Tibial artery (tissue), 4 donors: Measurements from ENCODE around the gene HNRNPH2.
A peak's percentile ranks its signal among the peaks of the same experiment; 100 is the strongest.

Experiments
- DNase-seq, 2 donors: peaks; one replicate each; pipeline ENCODE4 v3.0.0-alpha.2; 2019
- H3K27ac ChIP-seq, 2 donors: fragments of 200-600 bp; sonication (generic) in 1 of 2; 1 replicate in 1 of 2; 2 replicates in 1 of 2; pipeline ENCODE4 v1.5.1; 2018 to 2019; ENCODE audit warnings: mild to moderate bottlenecking in 1 of 2
- H3K27me3 ChIP-seq, 2 donors: fragments of 200-600 bp; sonication (generic) in 1 of 2; one replicate each; pipeline versions ENCODE4 v1.5.1 to v1.6.0; 2016 to 2019
- H3K36me3 ChIP-seq, 3 donors: fragments of 200-600 bp; sonication (generic) in 2 of 3; one replicate each; pipeline ENCODE4 v1.5.1; 2016 to 2019; ENCODE audit warnings: mild to moderate bottlenecking in 2 of 3
- H3K4me1 ChIP-seq, 4 donors: fragments of 200-600 bp; sonication (generic) in 2 of 4; 1 replicate in 3 of 4; 2 replicates in 1 of 4; pipeline ENCODE4 v1.5.1; 2016 to 2019
- H3K4me3 ChIP-seq, 2 donors: fragments of 200-600 bp; sonication (generic) in 1 of 2; 1 replicate in 1 of 2; 2 replicates in 1 of 2; pipeline ENCODE4 v1.5.1; 2018 to 2019; ENCODE audit warnings: mild to moderate bottlenecking in 2 of 2
- H3K9me3 ChIP-seq, 3 donors: fragments of 200-600 bp; sonication (generic) in 1 of 3; one replicate each; pipeline ENCODE4 v1.5.1; 2016 to 2019
- intact Hi-C: fragments of 100-400 bp; cut with DNase I; formaldehyde crosslinking; loops from one replicate; pipeline ENCODE4 v1.15.0; 2023; ENCODE audit warnings: low total_unique reads
- TF ChIP-seq, protein P1 (sequence below), 2 experiments: fragments of 200-600 bp in 1 of 2; fragments of 450-650 bp in 1 of 2; IDR thresholded peaks; one replicate each; pipeline ENCODE4 v1.5.1; 2017 to 2019; ENCODE audit warnings: antibody characterized with exemption in 2 of 2, mild to moderate bottlenecking in 1 of 2, moderate library complexity in 1 of 2

HNRNPH2 gene, protein sequence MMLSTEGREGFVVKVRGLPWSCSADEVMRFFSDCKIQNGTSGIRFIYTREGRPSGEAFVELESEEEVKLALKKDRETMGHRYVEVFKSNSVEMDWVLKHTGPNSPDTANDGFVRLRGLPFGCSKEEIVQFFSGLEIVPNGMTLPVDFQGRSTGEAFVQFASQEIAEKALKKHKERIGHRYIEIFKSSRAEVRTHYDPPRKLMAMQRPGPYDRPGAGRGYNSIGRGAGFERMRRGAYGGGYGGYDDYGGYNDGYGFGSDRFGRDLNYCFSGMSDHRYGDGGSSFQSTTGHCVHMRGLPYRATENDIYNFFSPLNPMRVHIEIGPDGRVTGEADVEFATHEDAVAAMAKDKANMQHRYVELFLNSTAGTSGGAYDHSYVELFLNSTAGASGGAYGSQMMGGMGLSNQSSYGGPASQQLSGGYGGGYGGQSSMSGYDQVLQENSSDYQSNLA

DNA sequence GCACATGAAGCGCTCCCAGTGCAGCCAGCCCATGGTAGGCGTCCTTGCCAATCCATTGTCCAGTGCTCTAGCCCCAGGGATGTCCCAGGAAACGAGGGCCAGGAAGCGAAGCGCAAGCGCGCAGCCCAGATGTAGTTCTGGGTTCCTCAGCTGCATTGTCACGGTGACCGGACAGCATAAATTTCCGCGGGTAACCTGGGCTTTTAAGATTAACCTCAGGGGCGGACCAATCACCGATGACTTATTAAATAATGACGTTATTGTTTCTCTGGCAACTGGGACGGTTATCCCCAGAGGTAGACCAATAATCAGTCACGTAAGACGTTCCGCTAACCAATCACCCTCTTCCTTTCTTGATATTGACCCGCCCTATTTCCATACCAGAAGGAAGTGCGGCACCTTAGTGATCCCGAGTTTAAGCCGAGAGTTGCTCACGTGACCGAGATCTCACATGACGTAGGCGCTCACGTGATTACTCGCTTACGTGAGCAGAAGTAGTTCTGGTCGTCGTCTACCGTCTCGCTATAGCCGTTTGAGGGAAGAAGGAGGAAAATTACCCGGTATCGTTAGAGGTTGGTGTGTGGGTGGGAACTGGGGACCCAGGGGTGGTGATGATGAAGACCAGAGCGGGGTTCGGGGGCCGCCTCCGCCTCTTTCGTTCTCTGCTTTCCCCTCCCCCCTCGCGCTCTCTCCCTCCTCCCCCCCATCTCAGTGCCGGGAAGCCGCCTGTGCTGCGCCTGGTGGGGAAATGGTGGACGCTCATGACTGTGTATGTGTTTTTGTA lies at the start of gene HNRNPH2, which contains the start of gene GLA:
Gene HNRNPH2, plus strand, starts transcription at position 475 of the 784 bp plus-strand sequence. CDS start 3,767 bp downstream, outside the sequence.
Gene GLA, minus strand, starts transcription at position 178 of the 784 bp plus-strand sequence. Its CDS starts 22 bp downstream, at position 156.
- Histone ChIP-seq H3K27me3 (no peaks in the 10 kb centered on the region), H3K4me3 (peak within 1 kb of the TSS; percentile 62 to 75), H3K9me3 (no peaks in the 10 kb centered on the region), H3K27ac (peak within 1 kb of the TSS; percentile 90 to 93), H3K36me3 (peaks cover 0 to 4% (median 2%) of the 10 kb centered on the region in 3 donors), H3K4me1 (peaks cover 0 to 41% (median 0%) of the 10 kb centered on the region in 4 donors)
- intact Hi-C loops, result no loop called here
- TF ChIP-seq, protein P1, sequence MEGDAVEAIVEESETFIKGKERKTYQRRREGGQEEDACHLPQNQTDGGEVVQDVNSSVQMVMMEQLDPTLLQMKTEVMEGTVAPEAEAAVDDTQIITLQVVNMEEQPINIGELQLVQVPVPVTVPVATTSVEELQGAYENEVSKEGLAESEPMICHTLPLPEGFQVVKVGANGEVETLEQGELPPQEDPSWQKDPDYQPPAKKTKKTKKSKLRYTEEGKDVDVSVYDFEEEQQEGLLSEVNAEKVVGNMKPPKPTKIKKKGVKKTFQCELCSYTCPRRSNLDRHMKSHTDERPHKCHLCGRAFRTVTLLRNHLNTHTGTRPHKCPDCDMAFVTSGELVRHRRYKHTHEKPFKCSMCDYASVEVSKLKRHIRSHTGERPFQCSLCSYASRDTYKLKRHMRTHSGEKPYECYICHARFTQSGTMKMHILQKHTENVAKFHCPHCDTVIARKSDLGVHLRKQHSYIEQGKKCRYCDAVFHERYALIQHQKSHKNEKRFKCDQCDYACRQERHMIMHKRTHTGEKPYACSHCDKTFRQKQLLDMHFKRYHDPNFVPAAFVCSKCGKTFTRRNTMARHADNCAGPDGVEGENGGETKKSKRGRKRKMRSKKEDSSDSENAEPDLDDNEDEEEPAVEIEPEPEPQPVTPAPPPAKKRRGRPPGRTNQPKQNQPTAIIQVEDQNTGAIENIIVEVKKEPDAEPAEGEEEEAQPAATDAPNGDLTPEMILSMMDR (IDR thresholded peaks at IDR 0.05), result peak in 1 of 2 experiments; percentile 13
- DNase-seq, result peak; percentile 94 to 95

DNA sequence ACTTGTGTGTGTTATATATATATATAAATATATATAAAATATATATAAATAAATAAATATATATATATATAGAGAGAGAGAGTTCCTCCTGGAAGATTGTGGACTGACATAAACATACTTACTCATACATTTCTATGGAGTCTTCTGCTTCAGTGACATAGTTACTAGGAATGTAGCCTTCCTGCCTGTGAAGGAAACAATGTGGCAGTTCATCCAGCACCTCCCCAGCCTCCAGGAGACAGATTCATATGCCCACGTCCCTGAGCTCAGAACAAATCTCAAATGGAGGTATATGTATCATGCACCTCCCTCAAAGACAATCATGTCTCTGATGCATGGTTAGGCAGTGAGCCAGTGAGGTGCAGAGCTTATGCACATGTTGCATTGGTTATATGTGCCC lies 48.1 kb upstream of the HNRNPH2 start:
- no peak overlapping the region for H3K4me3 ChIP-seq
- H3K27me3 ChIP-seq, result no peaks in the 10 kb centered on the region
- intact Hi-C loops, result no loop called here
- DNase-seq, result no peak
- no peak overlapping the region for H3K27ac ChIP-seq
- no peaks in the 10 kb centered on the region for H3K4me1 ChIP-seq
- H3K9me3 ChIP-seq, result no peaks in the 10 kb centered on the region
- TF ChIP-seq, protein P1 (IDR thresholded peaks at IDR 0.05), result no peak
- no peaks in the 10 kb centered on the region for H3K36me3 ChIP-seq

DNA sequence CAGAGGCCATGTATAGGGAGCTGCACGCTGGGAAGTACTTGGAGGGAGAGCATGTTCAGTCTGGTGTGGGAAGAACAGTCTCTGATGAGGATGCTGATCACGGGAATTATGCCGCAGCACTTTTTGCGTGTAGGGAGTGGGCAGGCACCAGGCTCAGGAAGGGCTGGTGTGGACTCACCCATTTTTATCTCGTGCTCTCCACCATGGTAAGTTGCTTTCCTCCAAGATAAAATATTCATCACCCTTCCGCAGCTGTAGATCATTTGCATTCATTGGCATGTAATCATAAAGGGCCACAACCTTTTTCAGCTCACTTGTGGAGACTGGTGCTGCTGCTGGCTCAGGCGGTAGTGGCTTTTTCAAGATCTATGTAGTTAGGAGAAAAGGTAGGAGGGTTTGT lies 47.6 kb upstream of the HNRNPH2 start:
- Histone ChIP-seq H3K9me3 (no peaks in the 10 kb centered on the region), H3K27ac (no peak overlapping the region), H3K4me3 (no peak overlapping the region), H3K4me1 (no peaks in the 10 kb centered on the region), H3K27me3 (no peaks in the 10 kb centered on the region), H3K36me3 (no peaks in the 10 kb centered on the region)
- TF ChIP-seq, protein P1 (IDR thresholded peaks at IDR 0.05), result no peak
- DNase-seq, result no peak
- intact Hi-C loops, result no loop called here

DNA sequence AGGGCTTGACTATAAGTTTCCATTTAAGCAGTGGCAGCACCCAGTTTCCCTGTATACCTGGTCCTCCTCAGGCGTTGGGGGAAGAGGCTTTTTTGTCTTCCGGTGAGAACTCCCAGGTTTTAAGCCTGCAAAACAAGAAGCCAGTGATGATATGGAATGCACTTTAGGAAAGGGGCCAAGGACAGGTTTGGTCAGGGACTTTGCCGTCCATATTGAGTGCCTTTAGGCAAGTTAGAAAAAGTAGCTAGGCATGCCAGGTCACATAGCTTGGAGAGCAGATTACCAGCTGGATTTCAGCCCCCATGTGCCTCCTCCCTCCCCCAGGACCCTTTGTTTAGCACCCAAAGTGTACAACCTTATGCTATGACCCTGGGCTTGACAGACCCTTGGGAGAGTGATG lies 45.9 kb upstream of the HNRNPH2 start:
- no peaks in the 10 kb centered on the region for H3K27me3 ChIP-seq
- H3K36me3 ChIP-seq, result no peaks in the 10 kb centered on the region
- H3K27ac ChIP-seq, result no peak overlapping the region
- no peak overlapping the region for H3K4me3 ChIP-seq
- no peaks in the 10 kb centered on the region for H3K9me3 ChIP-seq
- H3K4me1 ChIP-seq, result no peaks in the 10 kb centered on the region
- intact Hi-C loops, result no loop called here
- no peak for DNase-seq
- TF ChIP-seq, protein P1 (IDR thresholded peaks at IDR 0.05), result no peak

DNA sequence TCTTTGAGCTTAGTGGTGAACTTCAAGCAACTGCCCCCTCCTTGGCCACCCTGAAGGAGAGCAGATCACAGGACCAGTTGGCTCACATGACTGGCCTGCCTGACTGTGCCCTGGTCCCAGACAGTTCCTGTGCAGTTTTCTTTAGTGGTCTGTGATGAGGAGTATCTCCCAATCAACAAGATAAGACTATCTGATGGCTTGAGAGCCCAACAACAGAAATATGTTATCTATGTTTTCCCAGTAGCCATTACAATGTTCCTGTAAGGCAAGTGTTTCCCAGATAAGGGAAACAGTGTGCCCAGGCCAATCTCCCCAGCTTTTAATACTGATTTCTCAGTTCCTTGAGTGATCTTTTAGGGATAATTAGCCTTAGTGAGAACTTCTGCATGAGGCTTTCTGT lies 45.3 kb upstream of the HNRNPH2 start:
- H3K9me3 ChIP-seq, result no peaks in the 10 kb centered on the region
- intact Hi-C loops, result no loop called here
- DNase-seq, result no peak
- H3K27me3 ChIP-seq, result no peaks in the 10 kb centered on the region
- no peaks in the 10 kb centered on the region for H3K4me1 ChIP-seq
- H3K36me3 ChIP-seq, result no peaks in the 10 kb centered on the region
- no peak overlapping the region for H3K27ac ChIP-seq
- TF ChIP-seq, protein P1 (IDR thresholded peaks at IDR 0.05), result no peak
- H3K4me3 ChIP-seq, result no peak overlapping the region
